GM12873 (cell line): ENCODE data around the gene AMBRA1.

ENCODE experiments used
- TF ChIP-seq, protein P1 (sequence below): IDR thresholded peaks from 2 replicates; pipeline ENCODE4 v1.5.1; 2012; ENCODE audit warnings: low read depth, mild to moderate bottlenecking, moderate library complexity, low read length, control low read depth; ENCODE audit not compliant: insufficient read depth; ENCODE audit errors: missing control alignments

Gene AMBRA1

DNA sequence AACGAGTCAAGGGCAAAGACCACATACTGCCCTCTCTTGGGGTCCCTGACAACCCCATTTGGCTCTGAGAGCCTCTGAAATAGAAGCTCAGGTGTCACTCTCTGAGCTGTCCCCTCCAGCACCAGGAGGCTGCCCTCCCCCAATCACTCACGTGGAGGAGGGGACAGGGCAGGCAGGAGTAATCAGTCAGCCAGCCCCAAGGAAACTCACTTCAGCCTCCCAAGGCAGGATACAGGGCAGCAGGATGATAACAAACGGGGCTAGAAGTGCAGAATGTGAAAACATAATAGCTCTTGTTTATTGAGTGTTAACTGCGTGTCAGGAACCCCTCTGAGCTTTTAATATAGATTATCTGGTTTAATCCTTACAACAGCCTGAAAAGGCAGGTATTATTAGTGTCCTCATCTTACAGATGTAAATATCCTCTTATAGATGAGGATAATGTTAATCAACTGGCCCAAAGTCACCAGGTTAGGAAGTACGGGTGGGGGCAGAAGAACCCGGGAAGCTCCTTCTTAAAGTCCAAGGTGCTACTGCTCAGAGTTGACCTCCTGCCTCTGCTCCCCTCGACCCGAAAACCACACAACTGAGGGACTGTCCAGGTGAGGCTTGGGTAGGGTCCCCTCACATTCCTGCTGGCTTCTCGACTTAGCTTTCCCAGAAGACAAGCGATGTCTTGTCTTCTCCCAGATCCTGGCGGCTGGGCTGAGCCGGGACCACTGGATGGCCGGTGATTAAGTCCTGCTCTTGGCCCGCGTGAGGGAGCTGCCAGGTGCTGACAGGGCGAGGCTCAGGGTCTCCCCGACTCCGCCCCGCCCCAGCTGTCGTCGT lies 205.0 kb downstream of the AMBRA1 start:
- TF ChIP-seq, protein P1, sequence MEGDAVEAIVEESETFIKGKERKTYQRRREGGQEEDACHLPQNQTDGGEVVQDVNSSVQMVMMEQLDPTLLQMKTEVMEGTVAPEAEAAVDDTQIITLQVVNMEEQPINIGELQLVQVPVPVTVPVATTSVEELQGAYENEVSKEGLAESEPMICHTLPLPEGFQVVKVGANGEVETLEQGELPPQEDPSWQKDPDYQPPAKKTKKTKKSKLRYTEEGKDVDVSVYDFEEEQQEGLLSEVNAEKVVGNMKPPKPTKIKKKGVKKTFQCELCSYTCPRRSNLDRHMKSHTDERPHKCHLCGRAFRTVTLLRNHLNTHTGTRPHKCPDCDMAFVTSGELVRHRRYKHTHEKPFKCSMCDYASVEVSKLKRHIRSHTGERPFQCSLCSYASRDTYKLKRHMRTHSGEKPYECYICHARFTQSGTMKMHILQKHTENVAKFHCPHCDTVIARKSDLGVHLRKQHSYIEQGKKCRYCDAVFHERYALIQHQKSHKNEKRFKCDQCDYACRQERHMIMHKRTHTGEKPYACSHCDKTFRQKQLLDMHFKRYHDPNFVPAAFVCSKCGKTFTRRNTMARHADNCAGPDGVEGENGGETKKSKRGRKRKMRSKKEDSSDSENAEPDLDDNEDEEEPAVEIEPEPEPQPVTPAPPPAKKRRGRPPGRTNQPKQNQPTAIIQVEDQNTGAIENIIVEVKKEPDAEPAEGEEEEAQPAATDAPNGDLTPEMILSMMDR = no peak

DNA sequence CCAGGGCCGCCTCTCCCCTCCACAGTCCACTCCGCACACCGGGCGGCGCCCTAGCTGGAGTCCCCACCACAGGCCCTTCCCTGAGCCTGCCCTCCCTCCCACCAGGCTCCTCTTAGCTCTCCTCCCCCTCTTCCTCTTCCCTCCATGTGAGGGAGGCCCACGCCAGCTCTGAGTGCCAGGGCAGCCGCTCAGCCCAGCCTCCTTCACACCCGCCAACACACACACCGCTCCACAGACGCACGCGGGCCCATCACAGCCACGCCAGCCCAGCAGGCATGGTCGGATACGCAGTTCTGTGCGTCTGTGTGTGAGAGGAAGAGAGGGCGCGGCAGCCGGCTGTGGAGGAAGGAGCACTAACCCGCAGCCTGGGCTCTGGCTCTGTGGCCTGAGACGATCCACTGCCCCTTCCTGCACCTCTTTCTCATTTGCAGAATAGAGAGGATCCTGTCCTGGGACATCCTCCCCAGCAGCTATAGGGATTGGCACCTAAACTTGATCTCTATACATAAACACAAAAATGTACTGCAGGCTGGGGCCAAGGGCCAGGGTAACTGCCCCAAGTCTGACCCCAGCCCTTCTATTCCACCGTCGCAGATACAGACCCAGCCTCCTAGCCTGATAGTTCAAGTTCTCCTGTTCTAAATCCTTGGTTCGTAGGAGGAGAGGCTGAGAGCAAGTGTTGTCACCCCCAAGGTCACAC lies 205.8 kb downstream of the AMBRA1 start:
- TF ChIP-seq, protein P1 = no peak

GRCh38 chr11:46387456-46387855 lies 206.4 kb downstream of the AMBRA1 start:
- TF ChIP-seq, protein P1 = no peak

GRCh38 chr11:46386674-46387073 lies 207.1 kb downstream of the AMBRA1 start:
- TF ChIP-seq, protein P1 = no peak

DNA sequence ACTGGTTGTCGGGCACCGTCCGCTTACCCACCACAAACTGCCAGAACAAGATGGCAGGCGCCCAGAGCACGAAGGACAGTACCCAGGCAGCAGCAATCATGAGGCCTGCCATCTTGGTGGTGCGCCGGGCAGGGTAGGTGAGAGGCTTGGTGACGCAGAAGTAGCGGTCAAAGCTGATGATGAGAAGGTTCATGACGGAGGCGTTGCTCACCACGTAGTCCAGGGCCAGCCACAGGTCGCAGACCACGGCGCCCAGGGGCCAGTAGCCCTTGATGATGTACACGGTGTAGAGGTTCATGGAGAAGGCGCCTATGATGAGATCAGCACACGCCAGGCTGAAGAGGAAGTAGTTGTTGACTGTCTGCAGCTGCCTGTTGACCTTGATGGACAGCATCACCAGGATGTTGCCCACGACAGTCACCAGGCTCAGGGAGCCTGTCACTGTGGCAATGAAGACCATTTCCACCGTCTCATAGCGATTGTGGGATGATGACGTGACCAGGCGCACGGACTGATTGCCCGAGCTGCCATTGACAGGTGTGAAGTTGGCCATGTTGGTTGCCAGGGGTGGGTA lies 207.7 kb downstream of the AMBRA1 start:
- TF ChIP-seq, protein P1 = no peak

GRCh38 chr11:46385169-46386004 lies 208.4 kb downstream of the AMBRA1 start:
- TF ChIP-seq, protein P1 = no peak
